NOMO-1 (cell line): ENCODE data around the gene CACNA1C.
A peak's percentile ranks its signal among the peaks of the same experiment; 100 is the strongest.

Experiments used
- DNase-seq, 2 experiments: peaks; one replicate each; lab custom pipeline; 2025; ENCODE audit not compliant: unreplicated experiment in 2 of 2; lab: John Stamatoyannopoulos, UW

CACNA1C gene

DNA sequence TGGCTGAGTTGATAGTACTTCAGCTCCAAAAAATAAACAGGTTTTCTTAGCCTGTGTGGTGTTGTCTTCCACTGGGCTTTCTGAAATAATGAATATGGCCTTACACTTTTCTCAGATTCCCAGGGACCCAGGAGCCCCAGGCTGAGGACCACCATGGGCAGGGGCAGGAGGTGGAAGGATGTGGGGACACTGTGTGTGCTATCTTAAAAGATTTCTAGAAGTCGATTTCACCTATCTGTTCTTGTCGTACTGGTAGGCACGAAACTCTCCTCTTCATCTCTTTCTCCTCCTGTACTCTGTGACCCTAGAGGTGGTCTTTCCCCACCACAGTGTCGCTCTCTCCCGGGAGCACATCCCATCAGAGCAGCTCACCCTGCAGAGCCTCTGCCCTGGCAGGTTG lies 634.3 kb downstream of the CACNA1C start:
- no peak for DNase-seq

DNA sequence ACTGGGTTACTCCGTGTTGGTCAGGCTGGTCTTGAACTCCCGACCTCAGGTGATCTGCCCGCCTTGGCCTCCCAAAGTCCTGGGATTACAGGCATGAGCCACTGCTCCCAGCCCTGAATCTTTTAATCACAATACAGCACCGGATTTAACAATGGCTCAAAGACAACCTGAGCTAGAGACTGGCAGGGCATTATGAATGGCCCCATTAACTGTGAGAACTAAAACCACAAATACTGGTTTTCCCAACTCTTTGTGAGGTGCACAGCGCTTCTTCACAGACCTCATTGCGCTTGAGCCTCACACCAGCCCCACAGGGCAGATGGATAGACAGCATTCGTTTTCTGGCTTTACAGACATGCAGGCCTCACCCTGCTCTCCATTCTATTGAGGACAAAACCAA lies 634.9 kb downstream of the CACNA1C start:
- DNase-seq, result no peak

DNA sequence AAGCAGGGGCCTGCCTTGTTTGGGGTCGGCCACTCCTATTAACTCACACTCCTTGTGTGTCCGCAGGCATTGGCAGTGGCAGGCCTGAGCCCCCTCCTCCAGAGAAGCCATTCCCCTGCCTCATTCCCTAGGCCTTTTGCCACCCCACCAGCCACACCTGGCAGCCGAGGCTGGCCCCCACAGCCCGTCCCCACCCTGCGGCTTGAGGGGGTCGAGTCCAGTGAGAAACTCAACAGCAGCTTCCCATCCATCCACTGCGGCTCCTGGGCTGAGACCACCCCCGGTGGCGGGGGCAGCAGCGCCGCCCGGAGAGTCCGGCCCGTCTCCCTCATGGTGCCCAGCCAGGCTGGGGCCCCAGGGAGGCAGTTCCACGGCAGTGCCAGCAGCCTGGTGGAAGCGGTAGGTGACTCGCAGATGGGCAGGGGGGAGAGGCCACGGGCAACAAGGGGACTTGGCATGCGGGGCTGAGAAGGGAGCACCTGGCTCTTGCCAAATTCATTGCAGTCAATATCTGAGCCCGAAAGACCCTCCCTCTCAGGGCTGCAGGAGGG lies 635.7 kb downstream of the CACNA1C start:
- no peak for DNase-seq

DNA sequence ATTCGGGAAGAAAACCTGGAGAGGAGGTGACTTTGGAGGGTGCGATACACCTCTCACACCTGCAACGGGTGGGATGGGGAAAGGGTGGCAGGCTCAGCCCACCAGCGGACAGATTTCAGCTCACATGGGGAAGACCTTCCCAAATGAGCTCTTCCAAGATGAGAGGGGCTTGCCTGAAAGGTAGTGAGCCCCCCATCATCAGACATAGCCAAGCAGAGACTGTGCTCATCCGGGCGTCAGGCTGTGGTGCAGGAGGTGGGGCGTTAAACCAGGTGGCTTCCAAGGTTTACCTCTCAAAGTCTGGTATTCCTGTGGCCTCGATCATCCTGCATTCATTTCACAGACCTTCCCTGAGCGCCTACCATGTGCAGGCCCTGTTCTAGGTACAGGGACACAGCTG lies 636.6 kb downstream of the CACNA1C start:
- DNase-seq, result no peak

DNA sequence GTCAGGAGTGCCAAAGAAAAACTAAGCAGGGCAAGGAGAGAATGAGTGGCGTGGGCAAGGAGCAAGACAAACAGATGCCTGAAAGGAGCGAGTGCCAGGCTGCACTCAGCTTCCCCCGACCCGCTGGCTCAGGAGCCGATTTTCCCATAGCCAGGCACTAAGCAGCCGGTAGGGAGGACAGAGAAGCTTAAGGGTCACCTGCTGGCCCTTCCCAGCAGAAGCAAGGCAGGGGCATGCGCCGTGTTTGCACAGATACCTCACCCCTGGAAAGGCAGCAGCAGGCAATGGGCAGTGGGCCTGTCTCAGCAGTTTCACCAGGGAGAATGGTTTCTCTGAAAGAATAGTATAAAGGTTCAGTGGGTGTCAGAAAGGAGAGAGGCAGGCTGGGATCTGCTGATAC lies 637.1 kb downstream of the CACNA1C start:
- no peak for DNase-seq

DNA sequence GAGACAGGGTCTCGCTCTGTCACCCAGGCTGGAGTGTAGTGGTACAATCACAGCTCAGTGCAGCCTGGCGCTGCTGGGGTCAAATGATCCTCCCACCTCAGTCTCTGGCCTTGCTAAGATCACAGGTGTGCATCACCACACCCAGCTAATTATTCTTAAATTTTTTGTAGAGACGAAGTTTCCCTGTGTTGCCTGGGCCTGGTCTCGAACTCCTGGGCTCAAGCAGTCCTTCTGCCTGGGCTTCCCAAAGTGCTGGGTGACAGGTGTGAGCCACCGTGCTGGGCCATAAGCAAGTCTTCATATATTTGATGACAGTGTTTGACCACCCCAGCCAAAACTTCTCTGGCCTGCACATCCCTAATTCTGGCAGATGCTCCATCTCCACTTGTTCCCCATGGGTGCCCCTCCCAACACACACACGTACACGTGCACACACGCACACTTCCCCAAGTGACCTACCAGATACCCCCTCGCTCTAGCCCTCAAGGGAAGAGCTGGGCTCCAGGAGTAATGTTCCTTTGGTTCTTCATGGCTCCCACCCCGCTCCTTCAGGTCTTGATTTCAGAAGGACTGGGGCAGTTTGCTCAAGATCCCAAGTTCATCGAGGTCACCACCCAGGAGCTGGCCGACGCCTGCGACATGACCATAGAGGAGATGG lies 637.7 kb downstream of the CACNA1C start:
- no peak for DNase-seq

DNA sequence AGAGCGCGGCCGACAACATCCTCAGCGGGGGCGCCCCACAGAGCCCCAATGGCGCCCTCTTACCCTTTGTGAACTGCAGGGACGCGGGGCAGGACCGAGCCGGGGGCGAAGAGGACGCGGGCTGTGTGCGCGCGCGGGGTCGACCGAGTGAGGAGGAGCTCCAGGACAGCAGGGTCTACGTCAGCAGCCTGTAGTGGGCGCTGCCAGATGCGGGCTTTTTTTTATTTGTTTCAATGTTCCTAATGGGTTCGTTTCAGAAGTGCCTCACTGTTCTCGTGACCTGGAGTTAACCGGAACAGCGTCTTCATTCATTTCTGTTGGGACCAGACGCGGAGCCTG lies 638.2 kb downstream of the CACNA1C start:
- peak; percentile 15 to 38 for DNase-seq

DNA sequence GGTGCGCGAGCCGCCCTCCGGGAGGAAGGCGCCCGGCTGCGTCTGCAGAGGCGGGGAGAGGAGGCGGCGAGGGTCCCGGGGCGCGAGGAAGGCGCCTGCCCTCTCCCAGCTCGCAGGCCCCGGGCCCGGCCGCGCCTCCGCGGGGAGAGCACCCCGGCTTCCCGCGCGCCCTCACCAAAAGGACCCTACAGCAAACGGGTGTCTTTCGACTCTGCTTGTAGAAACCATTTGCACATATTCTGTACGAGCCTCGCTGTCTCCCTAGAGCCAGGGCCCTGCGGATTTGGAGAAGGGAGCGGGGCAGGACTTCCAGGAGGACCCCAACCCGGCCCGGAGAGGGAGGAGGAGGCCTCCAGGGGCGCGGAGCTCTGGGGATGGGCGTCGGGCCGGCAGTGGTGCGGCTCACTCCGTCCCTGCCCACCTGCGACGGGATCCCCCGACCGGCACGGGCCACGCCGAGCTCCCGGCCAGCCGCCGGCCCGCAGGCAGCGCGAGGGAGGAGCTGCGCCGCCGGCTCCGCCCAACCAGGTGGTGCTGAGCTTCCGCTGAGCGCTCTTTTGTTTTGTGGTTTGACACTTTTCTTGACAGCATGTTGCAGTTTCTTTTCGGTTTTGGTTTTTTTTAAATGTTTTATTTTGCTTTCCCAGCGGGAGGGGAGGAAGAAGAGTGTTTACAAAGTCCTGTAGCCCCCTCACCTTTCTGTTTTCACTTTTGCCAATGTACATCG lies 638.7 kb downstream of the CACNA1C start:
- peak; percentile 27 to 51 for DNase-seq

DNA sequence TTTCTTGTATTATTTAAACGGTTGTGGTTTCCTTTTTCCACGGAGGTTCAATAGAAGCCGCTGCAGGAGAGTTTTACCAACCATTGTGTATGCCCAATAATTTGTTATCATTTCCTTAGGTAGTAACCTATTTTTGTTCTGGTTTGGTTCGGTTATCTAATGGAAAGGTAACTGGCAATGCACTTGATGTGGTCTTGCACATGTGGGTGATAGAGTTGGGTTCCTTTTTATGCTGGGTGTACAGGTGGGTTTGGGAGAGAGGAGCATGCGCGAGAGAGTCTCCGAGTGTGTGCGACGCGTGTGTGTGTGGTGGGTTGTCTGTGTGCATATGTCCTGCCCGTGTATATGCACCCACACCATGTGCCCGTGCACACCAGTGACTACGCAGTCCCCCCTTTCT lies 639.3 kb downstream of the CACNA1C start:
- DNase-seq, result no peak

DNA sequence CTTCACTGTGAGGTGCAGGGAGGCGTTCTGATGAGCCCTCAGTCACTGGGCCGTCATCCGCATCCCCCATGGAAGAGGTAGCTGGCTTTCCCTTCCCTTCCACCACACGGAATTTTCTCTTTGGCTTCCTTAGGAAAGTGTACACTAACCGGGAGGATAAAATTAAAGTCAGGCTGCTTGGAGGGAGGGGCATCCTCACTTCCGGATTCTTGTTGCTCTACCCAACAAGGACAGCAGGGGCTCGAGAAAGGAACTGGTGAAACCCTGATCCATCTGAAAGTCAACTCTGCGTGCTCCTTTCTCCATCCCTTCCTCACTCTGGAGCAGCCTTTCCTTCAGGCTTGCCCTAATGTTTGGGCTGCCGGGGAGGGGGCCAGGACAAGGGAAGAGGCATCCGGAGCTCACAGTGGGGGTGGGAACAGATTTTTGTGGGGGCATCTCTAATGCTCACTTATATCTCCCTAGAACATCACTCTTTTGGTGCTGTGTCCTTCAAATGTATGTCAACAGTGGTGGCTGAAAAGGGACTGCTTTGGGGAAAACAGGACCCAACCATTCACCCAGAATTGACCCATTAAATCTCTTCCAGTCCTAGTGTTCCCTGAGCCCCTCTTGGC lies 640.6 kb downstream of the CACNA1C start:
- peak in 1 of 2 experiments; percentile 11 for DNase-seq

DNA sequence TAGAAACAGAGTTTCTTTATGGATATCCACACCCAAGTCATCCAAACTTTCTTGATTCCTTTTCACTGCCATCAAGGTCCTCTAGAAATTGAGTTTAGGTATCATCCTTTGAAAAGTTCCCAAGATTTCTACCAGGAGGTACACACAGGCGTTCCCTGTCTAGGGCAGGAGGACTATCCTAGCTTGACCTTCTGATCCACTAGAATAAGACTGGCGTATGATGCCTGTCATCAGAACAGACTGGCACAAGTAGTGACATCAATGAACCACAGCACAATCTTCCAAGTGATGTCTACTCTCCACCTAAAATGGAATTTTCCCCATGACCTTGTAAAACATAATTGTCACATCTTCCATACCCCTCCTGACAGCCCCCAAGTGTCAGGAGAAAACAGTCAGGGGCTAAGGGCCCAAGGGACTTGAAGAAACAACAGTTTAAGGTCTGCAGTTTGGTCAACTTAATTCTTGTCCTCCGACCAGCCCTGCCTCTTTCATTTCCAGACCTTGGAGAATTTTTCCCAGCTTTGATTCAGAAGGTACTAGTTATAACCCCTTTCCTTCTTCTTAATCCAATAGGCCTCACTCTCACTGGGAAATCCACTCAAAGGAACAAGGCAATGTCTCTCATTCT lies 641.3 kb downstream of the CACNA1C start:
- DNase-seq, result no peak

DNA sequence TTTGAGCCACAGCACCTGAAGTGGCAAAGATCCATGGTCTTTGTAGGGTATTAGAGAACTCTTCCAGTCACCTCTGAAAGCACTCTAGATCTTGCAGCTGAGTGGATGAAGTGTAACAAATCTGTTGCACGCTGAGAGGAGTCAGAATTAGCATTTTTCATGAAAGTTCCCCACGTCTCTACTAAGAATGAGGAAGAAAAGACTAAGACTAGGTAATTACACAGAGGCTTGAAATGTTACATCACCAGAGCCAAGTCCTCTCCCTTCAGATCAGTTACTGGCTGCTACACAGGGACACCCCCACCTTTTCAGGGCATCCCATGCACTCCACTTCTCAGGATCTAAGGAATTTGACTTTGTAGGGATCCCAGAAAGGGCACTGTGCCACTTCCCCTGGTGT lies 643.3 kb downstream of the CACNA1C start:
- peak; percentile 56 to 77 for DNase-seq

DNA sequence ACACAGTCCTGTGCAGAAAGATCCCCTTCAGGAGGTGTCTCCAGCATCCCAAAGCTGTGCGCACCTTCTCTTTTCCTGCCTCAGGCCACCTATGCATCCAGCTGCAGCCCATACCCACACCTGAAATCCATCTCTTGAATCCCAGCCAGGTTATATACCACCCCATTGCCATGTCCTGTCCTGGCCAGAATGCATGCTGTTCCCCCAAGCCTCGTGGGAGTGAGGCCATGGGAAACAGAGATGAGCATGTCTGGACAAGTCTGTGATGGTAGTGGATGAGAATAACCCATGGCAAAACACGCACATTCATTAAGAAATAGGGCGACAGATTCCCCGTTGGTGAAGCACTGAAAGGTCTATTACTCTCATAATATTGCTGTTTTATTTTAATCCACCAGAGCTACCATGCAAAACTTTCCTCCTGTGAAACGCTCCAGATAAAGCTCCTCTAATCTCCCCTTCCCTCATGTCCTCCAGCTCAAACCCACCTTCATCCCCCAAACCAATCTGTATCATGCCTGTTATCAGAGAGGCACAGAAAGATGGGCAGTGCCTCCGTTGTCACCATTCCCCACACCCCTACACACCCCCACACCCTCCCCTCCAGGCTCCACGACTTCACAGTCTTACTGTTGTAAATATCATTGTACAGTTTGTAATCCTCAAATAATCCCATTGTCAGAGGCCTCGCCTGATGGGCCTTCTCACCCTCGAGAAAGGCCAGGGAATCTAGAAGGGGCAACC lies 644.4 kb downstream of the CACNA1C start:
- no peak for DNase-seq

DNA sequence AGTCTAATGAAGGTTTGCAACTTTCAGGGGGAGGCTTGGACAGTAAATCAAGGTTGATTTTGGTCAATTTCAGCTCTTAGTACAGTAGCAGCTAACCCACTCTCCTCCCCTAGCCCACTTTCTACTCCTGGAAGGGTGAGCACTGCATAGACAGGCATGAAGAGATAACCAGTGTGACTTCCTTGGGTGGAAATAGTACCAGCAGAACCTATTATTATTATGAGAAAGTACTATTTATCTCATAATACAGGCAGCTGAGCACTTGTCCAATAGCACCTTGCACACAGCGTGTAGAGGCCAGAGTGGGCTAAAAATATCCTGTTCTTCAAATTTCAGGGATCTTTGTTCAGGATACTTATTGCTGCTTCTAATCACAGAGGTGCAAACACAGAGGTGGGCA lies 645.8 kb downstream of the CACNA1C start:
- no peak for DNase-seq

DNA sequence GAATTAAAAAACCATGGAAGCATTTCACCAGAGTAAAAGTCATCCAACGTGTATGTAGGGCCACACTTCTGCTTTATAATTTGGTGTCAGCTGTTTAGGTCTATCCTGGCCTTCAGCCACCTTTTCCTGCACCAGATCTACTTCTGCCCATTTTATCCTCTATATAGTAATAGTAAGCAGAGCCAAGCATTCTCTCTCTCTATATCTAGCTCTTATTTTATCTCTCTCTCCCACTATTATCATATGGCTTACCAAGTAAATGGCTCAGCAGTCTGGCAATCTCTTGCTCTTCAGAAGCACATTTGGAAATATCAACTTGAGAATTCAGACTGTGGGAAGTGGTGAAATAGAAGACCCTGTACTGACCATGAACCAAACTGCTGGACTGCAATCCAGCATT lies 657.9 kb downstream of the CACNA1C start:
- no peak for DNase-seq

DNA sequence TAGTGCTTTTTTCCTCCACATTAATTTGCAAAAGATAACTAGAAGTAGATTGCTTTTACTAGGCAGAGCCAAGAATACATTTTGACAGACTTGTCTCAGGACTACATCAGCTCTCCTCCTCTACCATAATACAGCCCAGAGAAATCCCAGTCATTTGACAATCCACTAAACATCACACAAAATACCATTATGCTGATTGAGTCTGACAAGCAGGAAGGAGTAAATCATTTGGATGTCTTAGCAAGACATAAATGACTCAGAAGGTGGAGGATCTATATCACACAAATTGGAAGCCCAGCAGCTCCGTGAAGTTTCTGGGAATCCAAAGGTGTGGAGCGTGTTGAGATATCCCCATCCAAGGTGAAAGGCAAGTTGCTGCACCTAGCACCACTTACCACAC lies 666.6 kb downstream of the CACNA1C start:
- no peak for DNase-seq

DNA sequence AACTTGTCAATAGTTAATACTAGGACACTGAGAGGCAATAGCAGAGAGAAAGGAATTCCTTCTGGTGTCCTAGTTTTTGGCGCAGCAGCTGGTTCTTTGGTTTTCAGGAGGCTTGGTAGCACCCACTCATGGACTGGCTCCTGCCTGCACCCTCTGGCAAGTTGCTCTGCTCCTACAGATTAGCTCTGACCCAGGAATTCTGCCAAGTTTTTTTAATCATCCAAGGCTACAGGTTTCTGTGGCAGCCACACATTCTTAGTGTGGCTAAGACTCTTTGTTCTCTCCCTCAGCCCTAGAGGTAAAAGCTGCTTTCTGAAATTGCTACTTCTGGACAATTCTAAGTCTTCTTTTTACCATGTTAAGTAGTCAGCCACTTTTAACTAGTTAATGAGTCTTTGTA lies 670.0 kb downstream of the CACNA1C start:
- no peak for DNase-seq

DNA sequence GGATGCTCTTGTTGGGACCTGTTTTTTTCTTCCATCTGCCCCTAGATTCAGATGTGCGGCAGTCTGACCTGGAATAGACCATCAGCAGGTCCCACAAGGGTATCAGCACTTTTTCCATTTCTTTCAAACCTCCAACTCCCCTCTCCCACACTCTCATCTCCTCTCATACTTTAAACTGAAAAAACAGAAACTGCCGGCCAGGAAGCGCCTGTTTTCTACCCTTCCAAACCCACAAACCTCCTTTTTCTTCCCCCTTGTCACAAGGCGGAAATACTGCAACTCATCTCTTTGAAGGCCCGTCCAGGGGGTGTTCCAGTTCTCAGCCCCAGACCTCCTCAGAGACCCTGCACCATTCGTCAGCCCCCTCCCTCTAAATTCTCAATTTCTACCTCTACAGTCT lies 679.5 kb downstream of the CACNA1C start:
- DNase-seq, result no peak

DNA sequence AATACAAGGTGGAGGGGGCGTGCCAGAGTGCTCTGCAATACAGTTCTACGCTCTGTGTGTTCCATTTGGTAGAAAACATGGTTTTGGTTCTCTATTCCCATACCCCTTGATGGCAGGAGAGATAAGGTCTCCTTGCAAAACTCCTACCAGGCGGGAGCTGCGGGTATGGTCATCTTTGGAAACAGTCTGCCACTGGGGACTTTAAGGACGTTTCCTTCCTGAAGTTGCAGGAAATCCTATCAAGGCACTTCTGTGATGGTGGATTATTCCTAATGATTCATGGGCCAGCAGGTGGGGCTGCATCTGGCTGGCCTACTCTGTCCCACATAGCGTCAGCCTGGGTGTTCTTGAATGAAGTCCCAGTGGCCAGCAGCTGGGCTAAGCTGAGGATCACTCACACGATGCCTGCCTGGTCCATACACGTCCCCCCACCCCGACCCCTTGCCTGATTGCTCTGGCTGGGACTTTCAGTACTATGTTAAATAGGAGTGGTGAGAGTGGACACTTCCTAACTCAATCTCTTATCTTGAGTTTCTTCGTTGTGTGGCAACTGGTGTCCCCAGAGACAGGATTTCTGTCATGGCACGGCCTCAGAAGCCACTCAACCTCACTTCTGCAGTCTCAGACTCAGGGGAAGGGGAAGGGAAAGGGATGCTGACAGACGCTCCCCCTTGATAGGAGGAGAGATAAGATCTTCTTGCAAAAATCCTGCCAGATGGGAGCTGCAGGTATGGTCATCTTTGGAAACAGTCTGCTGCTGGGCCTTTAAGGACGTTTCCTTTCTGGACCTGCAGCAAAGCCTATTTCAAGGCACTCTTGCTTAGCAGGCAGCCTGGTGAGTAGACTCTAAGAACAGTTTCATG lies 680.9 kb downstream of the CACNA1C start:
- DNase-seq, result no peak

DNA sequence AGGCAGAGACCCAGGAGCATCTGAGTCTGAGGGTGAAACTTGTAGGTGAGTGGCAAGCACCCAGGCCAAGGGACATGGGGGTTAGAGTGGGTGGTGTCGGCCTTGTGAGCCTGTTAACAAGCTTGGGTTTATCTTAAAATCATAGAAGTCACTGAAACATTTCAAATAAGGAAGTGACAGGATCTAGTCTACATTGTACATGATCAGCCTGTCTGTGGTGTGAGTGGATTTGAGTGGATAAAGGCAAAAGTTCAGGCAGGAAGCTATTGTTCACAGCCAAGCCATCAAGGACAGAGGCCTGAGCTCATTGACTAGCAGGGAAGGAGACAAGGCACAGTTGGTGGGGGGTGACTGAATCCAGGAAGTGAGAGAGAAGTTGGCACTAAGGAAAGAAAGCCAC lies 682.6 kb downstream of the CACNA1C start:
- no peak for DNase-seq
